GM19035 (cell line): ENCODE measurements around the gene ISLR.

ENCODE experiments used
- ATAC-seq: cut with Tn5 transposase; IDR thresholded peaks from one replicate; pipeline ENCODE4 v1.9.1; 2021; ENCODE audit not compliant: unreplicated experiment

ISLR gene

DNA sequence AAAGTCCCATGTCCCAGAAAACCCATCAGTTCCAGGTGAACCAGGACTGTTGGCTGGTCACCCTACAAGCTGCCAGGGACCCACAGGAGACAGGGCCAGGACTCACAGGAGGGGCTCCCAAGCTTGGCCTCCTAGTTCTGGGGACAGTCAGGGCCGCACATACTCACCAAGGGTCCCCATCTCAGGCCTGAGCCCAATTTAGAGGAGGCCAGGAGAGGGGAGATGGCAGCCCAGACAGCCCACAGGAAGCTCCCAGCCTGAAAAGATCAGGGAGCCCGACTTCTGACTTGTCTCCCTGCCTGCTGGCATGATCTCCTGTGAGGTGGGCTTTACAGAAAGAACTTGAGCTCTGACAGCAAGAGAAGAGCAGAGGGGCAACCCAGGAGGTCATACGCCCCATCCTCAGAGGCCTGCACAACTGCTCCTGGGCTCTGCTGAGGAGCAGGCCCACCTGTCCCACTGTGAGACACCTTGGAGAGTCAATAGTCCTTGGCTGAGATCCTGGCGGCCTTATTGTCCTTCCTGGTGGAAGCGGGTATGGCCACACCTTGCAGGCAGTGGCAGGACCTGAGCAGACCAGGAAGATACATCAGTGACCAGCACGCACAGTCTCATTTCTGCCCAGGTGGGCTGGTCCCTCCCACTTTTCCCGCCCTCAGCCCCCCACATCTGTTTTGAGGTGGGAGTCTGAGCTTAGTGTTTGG lies 2.5 kb upstream of the ISLR start:
- no peak for ATAC-seq

GRCh38 chr15:74171965-74172541 lies 1.5 kb upstream of the ISLR start:
- no peak for ATAC-seq

GRCh38 chr15:74172701-74173379 lies 670 bp upstream of the ISLR start:
- no peak for ATAC-seq

DNA sequence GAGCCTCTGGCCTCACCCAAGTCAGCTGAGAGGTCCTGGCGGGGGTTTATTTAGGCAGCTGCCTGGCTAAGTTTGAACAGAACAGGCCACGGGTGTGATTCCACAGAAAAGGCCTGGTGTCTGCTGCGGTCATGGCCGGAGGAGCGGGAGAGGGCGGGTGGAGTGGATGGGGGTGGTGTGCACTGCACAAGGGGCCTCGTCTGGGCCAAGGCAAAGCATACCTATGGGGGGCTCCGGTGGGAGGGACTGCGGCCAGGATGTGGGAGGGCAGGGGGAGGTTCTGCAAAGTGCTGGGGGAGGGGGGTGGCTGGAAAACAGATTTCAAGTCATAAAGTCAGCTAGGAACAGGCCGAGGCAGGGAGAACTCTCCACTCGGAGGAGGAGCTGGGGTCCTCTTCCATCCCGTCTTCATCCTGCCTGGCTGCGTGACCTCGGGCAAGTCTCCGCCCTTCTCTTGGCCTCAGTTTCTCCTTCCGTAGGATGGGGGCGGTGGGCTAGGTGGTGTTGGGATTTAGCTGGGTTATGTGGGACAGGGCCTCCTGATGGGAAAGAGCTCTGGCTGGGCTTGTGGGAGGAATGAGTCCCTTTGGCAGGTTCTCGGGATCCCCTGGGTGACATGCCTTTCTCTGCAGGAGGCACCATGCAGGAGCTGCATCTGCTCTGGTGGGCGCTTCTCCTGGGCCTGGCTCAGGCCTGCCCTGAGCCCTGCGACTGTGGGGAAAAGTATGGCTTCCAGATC lies 878 bp downstream of the ISLR start:
- ATAC-seq = no peak

DNA sequence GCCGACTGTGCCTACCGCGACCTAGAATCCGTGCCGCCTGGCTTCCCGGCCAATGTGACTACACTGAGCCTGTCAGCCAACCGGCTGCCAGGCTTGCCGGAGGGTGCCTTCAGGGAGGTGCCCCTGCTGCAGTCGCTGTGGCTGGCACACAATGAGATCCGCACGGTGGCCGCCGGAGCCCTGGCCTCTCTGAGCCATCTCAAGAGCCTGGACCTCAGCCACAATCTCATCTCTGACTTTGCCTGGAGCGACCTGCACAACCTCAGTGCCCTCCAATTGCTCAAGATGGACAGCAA lies 1.4 kb downstream of the ISLR start:
- ATAC-seq = no peak

GRCh38 chr15:74175271-74176191 lies 2.0 kb downstream of the ISLR start:
- ATAC-seq = no peak

DNA sequence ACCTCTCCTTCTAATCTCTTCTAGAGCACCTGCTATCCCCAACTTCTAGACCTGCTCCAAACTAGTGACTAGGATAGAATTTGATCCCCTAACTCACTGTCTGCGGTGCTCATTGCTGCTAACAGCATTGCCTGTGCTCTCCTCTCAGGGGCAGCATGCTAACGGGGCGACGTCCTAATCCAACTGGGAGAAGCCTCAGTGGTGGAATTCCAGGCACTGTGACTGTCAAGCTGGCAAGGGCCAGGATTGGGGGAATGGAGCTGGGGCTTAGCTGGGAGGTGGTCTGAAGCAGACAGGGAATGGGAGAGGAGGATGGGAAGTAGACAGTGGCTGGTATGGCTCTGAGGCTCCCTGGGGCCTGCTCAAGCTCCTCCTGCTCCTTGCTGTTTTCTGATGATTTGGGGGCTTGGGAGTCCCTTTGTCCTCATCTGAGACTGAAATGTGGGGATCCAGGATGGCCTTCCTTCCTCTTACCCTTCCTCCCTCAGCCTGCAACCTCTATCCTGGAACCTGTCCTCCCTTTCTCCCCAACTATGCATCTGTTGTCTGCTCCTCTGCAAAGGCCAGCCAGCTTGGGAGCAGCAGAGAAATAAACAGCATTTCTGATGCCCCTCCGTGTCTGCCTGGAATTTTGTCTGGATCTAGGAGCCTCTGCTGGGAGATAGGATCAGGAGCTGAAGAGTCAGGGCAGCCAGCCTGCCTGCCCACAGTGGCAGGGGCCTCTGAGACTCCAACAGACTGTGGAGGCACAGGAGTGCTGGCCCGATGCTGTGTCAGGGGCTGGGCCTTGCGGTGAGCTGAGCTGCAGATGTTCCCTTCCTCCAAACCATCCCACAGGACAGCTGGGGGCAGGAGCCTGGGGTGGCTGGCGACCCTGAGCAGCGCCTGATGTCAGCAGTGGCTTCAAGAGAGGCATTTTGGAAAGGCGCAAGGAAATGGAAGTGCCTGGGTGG lies 3.0 kb downstream of the ISLR start:
- no peak for ATAC-seq

DNA sequence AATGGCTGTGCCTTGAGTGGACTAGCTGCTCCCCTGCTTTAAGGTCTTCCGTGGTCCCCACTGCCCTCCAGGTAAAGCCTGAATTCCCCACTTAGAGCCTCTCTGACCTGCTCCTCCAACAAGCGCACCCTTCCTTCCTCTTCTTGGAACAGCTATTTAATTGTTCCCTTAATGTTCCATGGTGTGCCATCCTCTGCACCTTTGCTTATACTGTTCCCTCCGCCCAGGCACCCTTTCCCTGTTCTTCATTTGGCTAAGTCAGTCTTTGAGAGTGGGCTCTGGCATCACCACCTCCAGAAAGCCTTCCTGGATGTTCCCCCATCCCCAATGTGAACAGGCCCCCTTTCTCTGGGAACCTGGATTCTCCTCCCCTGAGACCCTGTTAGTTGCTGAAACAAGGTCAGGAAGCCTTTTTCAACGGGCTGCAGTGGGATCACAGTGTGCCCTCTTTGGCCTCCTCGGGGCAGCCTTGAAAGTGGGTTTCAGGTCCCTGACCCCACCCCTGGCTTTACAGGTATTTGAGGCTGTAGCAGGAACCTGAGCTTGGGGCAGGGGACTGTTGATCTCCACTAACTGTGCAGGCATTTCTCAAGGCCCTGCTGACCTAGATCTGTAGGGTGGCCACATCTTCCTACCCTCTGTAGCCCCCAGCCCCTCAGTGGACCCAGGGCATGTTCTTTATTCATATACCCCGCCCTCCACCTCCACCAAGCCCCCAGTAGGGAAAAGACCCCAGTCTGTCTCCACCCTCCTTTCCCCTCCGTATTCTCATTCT lies 5.0 kb downstream of the ISLR start:
- no peak for ATAC-seq

DNA sequence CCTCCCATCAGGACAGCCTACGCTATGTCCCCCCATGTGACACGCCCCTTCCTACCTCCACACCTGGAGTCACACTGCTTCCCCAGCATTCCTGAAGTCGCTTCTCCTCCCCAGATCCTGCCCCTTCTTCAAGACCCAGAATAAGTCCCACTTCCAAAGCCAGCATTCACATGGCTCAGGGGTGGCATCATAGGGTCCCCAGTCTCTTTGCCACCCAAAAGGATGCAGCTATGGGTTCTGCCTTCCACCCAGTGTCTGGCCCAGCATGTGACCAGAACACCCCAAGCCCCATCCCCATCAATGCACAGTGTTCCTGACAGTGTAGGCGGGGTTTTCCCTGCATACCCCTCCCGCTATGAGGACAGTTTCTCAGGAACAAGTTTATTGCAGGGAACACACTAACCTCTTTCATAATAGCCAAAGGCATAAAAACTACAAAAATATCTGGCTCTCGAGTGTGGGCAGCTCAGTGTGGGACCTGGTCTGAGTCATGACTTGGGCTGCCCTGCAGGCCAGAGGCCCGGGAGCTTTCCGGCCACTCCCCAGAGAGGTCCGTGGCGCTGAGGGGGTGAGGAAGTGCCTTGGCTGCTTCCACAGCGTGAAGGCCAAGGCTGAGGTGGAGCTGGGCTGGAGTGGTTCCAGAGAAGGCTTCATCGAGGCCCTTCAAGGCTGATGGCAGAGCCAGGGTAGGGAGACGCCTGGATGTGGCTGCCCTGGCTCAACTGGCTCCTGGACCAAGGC lies 5.8 kb downstream of the ISLR start:
- no peak for ATAC-seq

DNA sequence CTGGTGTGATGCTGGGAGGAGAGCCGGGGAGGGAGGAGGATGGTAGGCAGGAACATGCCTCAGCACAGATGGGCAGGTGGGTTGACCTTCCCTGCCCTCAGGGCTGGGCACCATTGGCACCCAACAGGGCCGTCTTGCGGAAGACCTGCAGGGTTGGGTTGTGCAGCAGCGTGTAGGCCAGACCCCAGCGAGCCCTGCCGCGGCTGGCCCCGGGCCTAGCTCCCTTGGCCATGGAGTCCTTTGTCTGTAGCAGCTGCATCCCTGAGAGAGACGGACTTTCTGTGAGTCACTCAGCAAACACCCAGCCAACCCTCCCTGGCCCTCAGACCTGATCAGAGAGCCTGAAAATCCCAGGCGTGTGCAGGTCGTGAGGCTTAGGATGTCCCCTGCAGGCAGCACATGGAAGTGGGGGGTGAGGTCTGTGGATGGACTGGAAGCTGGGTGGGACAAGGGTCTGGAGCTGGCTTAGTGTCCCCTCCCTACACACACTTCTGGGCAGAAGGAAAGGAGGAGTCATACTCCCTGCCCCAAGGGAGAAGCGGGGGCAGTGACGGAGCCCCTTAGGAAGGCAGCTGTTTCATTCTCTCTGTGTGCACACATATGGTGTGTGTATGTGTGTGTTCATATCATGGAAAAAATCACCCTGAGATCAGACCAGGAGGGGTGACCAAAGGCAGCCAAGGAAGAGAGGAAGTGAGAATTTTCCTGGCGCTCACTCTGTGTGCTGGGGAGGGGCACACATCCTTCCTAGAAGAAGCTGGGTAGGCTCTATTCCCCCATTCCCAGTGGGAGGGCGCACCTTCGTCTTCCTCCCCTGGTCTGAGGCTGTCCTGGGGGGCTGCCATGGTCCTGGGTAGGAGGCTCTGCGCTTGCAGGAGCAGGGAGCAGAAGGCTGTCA lies 6.7 kb downstream of the ISLR start:
- no peak for ATAC-seq

GRCh38 chr15:74180881-74181602 lies 7.5 kb downstream of the ISLR start:
- no peak for ATAC-seq

- ATAC-seq = no peak
Observed at GRCh38 chr15:74182131-74182530, 8.6 kb downstream of the ISLR start.

DNA sequence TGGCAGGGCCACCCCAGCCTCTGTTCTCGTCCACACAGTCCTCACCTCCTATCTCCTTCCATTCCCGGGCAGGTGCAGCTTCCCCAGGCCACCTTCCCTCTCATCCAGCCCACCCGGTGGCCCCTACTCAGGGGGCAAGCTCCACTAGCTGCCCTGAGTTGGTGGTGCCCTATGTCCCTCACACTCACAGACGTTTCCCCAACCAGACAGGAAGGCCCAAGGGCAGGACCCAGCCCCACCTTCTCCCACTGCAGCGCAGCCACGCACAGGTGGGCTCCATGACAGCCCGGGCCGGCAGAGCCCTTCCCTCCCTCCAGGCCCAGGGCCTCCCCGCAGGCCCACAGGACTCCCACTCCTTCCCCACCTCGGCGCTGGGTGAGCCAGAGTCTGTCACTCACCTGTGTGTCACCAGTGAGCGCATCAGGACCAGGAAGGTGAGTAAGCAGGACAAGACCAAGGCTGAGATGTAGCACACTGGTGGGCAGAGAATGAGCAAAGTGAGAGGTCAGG lies 11.1 kb downstream of the ISLR start:
- no peak for ATAC-seq

DNA sequence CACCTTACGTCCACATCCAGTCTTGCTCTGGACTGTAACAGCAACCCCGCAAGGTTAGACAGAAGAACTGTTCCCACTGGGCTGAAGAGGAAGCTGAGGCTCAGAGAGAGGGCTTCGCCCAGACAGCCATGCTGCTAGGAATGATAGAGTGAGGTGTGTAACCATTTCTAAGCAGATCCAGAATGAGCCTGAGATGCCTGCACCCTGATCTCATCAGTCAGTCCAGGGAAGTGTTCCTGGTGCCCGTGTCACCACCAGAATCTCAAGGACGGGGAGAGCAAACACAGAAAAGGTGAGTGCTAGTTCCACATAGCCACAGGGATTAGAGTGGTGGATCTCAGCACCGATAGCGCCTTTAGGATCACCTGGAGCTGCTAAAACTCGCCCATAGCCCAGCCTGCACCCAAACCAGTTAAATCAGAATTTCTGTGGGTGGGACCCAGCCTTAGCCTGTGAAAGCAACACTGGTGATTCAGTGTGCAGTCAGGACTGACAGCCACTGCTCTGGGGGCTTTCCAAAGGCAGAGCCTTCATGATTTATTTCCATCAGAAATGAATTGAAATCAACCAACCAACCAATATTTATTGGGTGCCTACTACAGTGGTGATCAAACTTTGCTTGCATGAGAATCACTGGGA lies 12.3 kb downstream of the ISLR start:
- ATAC-seq = no peak

DNA sequence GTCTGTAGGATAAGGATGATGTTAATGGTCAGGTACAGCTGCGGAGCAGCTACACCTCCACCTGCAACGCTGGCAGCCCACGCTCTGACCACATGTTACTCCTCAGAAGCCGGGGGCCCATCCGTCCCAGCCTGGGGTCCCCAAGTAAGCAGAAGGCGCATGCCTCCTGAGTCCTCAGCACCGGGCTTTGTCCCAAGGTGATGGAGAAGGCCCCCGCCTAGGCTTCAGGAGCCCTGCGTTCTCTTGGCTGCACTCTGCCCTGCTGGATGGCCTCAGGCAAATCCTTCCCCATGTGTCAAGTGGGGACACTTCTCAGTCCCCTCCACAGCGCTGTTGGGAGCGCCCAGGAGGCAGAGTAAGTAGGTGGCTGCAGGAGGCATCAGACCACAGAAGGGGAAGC lies 14.7 kb downstream of the ISLR start:
- ATAC-seq = no peak

DNA sequence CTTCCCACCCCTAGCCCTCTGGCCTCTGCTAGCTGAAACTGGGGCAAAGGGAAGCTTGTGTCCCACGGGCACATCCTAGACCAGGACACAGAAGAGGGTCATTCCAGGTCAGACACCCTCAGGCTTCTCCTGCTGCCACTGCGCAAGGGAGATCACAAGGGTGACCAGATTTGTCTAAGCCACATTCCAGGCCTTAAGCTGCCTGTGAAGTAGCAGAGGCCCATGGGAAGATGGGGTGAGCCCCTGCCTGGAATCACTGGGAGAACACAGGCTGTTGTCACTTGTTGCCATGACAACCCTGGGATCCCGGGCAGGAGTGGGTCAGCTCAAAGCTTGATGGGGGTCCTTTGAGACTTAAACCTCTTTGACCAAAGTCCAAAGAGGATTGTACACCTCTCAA lies 18.3 kb downstream of the ISLR start:
- ATAC-seq = no peak
